HG02678 (cell line): ENCODE measurements around the gene SPINK4.

Experiments
- ATAC-seq: cut with Tn5 transposase; IDR thresholded peaks from one replicate; pipeline ENCODE4 v1.9.1; 2021; ENCODE audit warnings: mild to moderate bottlenecking, moderate library complexity; ENCODE audit not compliant: unreplicated experiment

The SPINK4 gene

GRCh38 chr9:33256236-33256635 is 16.3 kb downstream of the SPINK4 start:
- no peak for ATAC-seq

- ATAC-seq, result no peak
Measured at GRCh38 chr9:33257276-33257675, 17.3 kb downstream of the SPINK4 start.

GRCh38 chr9:33260372-33260771 is 20.4 kb downstream of the SPINK4 start:
- ATAC-seq, result no peak

GRCh38 chr9:33263131-33264002 is 23.4 kb downstream of the SPINK4 start:
- ATAC-seq, result peak; percentile 5

- peak; percentile 36 for ATAC-seq
Measured at GRCh38 chr9:33264003-33264472, 24.1 kb downstream of the SPINK4 start.

GRCh38 chr9:33264473-33265177 is 24.7 kb downstream of the SPINK4 start, which contains the start of the genes BAG1 and CHMP5:
Gene BAG1 (minus strand): TSS chr9:33264708.
Gene CHMP5 (plus strand): TSS chr9:33265049. CDS start chr9:33265079, 30 bp downstream.
- peak; percentile 86 for ATAC-seq

GRCh38 chr9:33265211-33265865 is 25.4 kb downstream of the SPINK4 start:
- ATAC-seq, result no peak

GRCh38 chr9:33267151-33267767 is 27.3 kb downstream of the SPINK4 start:
- no peak for ATAC-seq

GRCh38 chr9:33270146-33270545 is 30.2 kb downstream of the SPINK4 start:
- no peak for ATAC-seq

- no peak for ATAC-seq
Measured at GRCh38 chr9:33272061-33272460, 32.1 kb downstream of the SPINK4 start.

GRCh38 chr9:33273266-33273971 is 33.5 kb downstream of the SPINK4 start:
- ATAC-seq, result no peak

GRCh38 chr9:33273972-33274328 is 34.0 kb downstream of the SPINK4 start:
- no peak for ATAC-seq

- no peak for ATAC-seq
Measured at GRCh38 chr9:33277484-33277883, 37.5 kb downstream of the SPINK4 start.

GRCh38 chr9:33285502-33285901 is 45.5 kb downstream of the SPINK4 start:
- no peak for ATAC-seq

GRCh38 chr9:33287087-33287490 is 47.1 kb downstream of the SPINK4 start:
- ATAC-seq, result no peak

- ATAC-seq, result no peak
Measured at GRCh38 chr9:33288235-33288634, 48.3 kb downstream of the SPINK4 start.

- ATAC-seq, result no peak
Measured at GRCh38 chr9:33288828-33289483, 49.0 kb downstream of the SPINK4 start.

GRCh38 chr9:33289496-33289895 is 49.5 kb downstream of the SPINK4 start:
- ATAC-seq, result no peak

GRCh38 chr9:33289936-33290246 is 49.9 kb downstream of the SPINK4 start:
- no peak for ATAC-seq
